ENCODE measurements around the gene NEXN. TPM values are rescaled to one million over a fixed set of nuclear protein-coding genes. Genes with fewer than 3 reads are reported as not detected.

NEXN gene
- total RNA-seq, 4 donors from 2014 or later: 142 to 359 (median 213) TPM

- TF ChIP-seq POLR2A (IDR thresholded peaks at IDR 0.05) (no peak), POLR2AphosphoS5 (IDR thresholded peaks at IDR 0.05) (no peak), CTCF (IDR thresholded peaks at IDR 0.05) (no peak), EP300 (IDR thresholded peaks at IDR 0.05) (no peak)
- Histone ChIP-seq H3K4me1 (peaks cover 0 to 36% (median 0%) of the 10 kb centered on the region in 3 donors), H3K27ac (no peak overlapping the region), H3K9me3 (no peaks in the 10 kb centered on the region), H3K27me3 (no peaks in the 10 kb centered on the region), H3K4me3 (no peak overlapping the region), H3K36me3 (no peaks in the 10 kb centered on the region)
- no peak for ATAC-seq
These were observed 98.4 kb downstream of the NEXN start for GRCh38 chr1:77986810-77987209.

GRCh38 chr1:77987919-77988318, 99.5 kb downstream of the NEXN start:
- H3K27me3 ChIP-seq: no peaks in the 10 kb centered on the region
- no peak overlapping the region for H3K27ac ChIP-seq
- no peak for TF ChIP-seq CTCF (IDR thresholded peaks at IDR 0.05)
- TF ChIP-seq EP300 (IDR thresholded peaks at IDR 0.05): no peak
- TF ChIP-seq POLR2AphosphoS5 (IDR thresholded peaks at IDR 0.05): no peak
- TF ChIP-seq POLR2A (IDR thresholded peaks at IDR 0.05): no peak
- no peaks in the 10 kb centered on the region for H3K9me3 ChIP-seq
- no peak overlapping the region for H3K4me3 ChIP-seq
- H3K36me3 ChIP-seq: peaks cover 0 to 3% of the 10 kb centered on the region in 2 donors
- 80 to 85% methylated on average over 1 to 2 of the region's 2 CpGs for WGBS, 2 donors (ENCODE audit: low coverage in 1 of 2)
- no peak for ATAC-seq
- H3K4me1 ChIP-seq: peaks cover 0 to 33% (median 0%) of the 10 kb centered on the region in 3 donors

GRCh38 chr1:77989744-77990143, 101.3 kb downstream of the NEXN start:
- 83 to 85% methylated on average over 2 of the region's 2 CpGs for WGBS, 2 donors (ENCODE audit: low coverage in 1 of 2)
- no peak for ATAC-seq

GRCh38 chr1:77990629-77991204, 102.3 kb downstream of the NEXN start:
- H3K9me3 ChIP-seq: no peaks in the 10 kb centered on the region
- peaks cover 0 to 14% of the 10 kb centered on the region in 2 donors for H3K36me3 ChIP-seq
- ATAC-seq: no peak
- no peak for TF ChIP-seq POLR2A (IDR thresholded peaks at IDR 0.05)
- TF ChIP-seq EP300 (IDR thresholded peaks at IDR 0.05): no peak
- no peak for TF ChIP-seq CTCF (IDR thresholded peaks at IDR 0.05)
- TF ChIP-seq POLR2AphosphoS5 (IDR thresholded peaks at IDR 0.05): no peak
- WGBS, 2 donors (ENCODE audit: low coverage in 1 of 2): 65 to 73% methylated on average over 3 of the region's 3 CpGs
- H3K27ac ChIP-seq: no peak overlapping the region
- H3K4me3 ChIP-seq: no peak overlapping the region
- H3K4me1 ChIP-seq: peaks cover 0 to 17% (median 0%) of the 10 kb centered on the region in 3 donors
- H3K27me3 ChIP-seq: no peaks in the 10 kb centered on the region

More at GRCh38 chr1:77989744-77990143, 101.3 kb downstream of the NEXN start:
- peaks cover 0 to 27% (median 0%) of the 10 kb centered on the region in 3 donors for H3K4me1 ChIP-seq
- no peak overlapping the region for H3K27ac ChIP-seq
- no peaks in the 10 kb centered on the region for H3K9me3 ChIP-seq
- H3K36me3 ChIP-seq: peaks cover 0 to 10% of the 10 kb centered on the region in 2 donors
- no peak for TF ChIP-seq CTCF (IDR thresholded peaks at IDR 0.05)
- no peak for TF ChIP-seq POLR2A (IDR thresholded peaks at IDR 0.05)
- TF ChIP-seq EP300 (IDR thresholded peaks at IDR 0.05): no peak
- no peak for TF ChIP-seq POLR2AphosphoS5 (IDR thresholded peaks at IDR 0.05)
- H3K4me3 ChIP-seq: no peak overlapping the region
- H3K27me3 ChIP-seq: no peaks in the 10 kb centered on the region

- TF ChIP-seq POLR2A (IDR thresholded peaks at IDR 0.05) (no peak), EP300 (IDR thresholded peaks at IDR 0.05) (no peak), CTCF (IDR thresholded peaks at IDR 0.05) (no peak), POLR2AphosphoS5 (IDR thresholded peaks at IDR 0.05) (no peak)
- ATAC-seq: no peak
- Histone ChIP-seq H3K4me1 (peaks cover 0 to 8% (median 0%) of the 10 kb centered on the region in 3 donors), H3K9me3 (no peaks in the 10 kb centered on the region), H3K4me3 (no peak overlapping the region), H3K27ac (no peak overlapping the region), H3K27me3 (no peaks in the 10 kb centered on the region), H3K36me3 (peaks cover 0 to 18% of the 10 kb centered on the region in 2 donors)
These were observed 103.2 kb downstream of the NEXN start for GRCh38 chr1:77991638-77992037.
